Immature natural killer cell (primary cell): Measurements from ENCODE around the gene ANKHD1. TPM values are rescaled to one million over a fixed set of nuclear protein-coding genes. Genes with fewer than 3 reads are reported as not detected.
"Not testable (repeated sequence)": the region's sequence is repeated elsewhere in the genome, so short reads cannot be mapped to it uniquely, and the experiment has no call there.

Experiments used
- DNase-seq, 3 donors: peaks; one replicate each; pipeline ENCODE4 v3.0.0; 2022; ENCODE audit warnings: mixed read lengths in 1 of 3
- H3K27ac Mint-ChIP-seq, 6 donors: one replicate each; pipeline ENCODE4 v1.8.0; 2020; ENCODE audit warnings: mixed read lengths in 6 of 6, mild to moderate bottlenecking in 5 of 6, inconsistent platforms in 4 of 6, moderate library complexity in 3 of 6
- H3K27me3 Mint-ChIP-seq, 3 donors: one replicate each; pipeline ENCODE4 v1.8.0; 2020 to 2021; ENCODE audit warnings: low read depth in 3 of 3, mild to moderate bottlenecking in 3 of 3, mixed read lengths in 3 of 3, moderate library complexity in 3 of 3, inconsistent platforms in 1 of 3
- H3K36me3 Mint-ChIP-seq, 3 donors: one replicate each; pipeline ENCODE4 v1.8.0; 2020; ENCODE audit warnings: mixed read lengths in 3 of 3, inconsistent platforms in 2 of 3, mild to moderate bottlenecking in 2 of 3
- H3K4me1 Mint-ChIP-seq, 2 donors: one replicate each; pipeline ENCODE4 v1.8.0; 2020; ENCODE audit warnings: inconsistent platforms in 2 of 2, mild to moderate bottlenecking in 2 of 2, mixed read lengths in 2 of 2, moderate library complexity in 1 of 2
- H3K4me3 Mint-ChIP-seq, 5 donors: one replicate each; pipeline ENCODE4 v1.8.0; 2020; ENCODE audit warnings: mild to moderate bottlenecking in 5 of 5, mixed read lengths in 5 of 5, inconsistent platforms in 3 of 5, moderate library complexity in 3 of 5
- H3K9me3 Mint-ChIP-seq, 6 donors: one replicate each; pipeline ENCODE4 v1.8.0; 2020; ENCODE audit warnings: mild to moderate bottlenecking in 6 of 6, mixed read lengths in 6 of 6, inconsistent platforms in 4 of 6, moderate library complexity in 3 of 6
- polyA plus RNA-seq, 3 donors: library from polyadenylated mRNA; unstranded; fragments of 300-500 nt; fragmentation: Illumina TruSeq; gene quantifications; one replicate each; pipeline ENCODE4 v1.2.3, GENCODE V29; 2021

Gene ANKHD1
- polyA plus RNA-seq, 3 donors from 2014 or later: 37.0 to 86.1 (median 62.7) TPM

DNA sequence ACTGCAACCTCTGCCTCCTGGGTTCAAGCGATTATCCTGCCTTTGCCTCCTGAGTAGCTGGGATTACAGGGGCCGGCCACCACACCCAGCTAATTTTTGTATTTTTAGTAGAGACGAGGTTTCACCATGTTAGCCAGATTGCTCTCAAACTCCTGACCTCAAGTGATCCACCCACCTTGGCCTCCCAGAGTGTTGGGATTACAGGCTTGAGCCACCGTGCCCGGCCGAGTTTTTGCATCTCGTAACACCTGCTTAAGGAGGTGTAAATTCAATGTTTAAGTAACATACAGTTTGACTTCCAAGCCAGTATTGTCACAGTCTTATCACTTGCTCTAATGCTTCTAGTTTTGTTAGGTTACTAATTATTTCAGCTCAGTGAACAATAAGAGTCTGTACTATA lies 19.7 kb downstream of the ANKHD1 start:
- DNase-seq, H3K36me3 Mint-ChIP-seq, H3K27ac Mint-ChIP-seq, H3K9me3 Mint-ChIP-seq, H3K27me3 Mint-ChIP-seq: not testable (repeated sequence)
- H3K4me3 Mint-ChIP-seq: peak overlapping the region in 1 of 5 donors; percentile 18
- H3K4me1 Mint-ChIP-seq: peaks cover 67 to 78% of the 10 kb centered on the region in 2 donors

GRCh38 chr5:140423609-140424008 lies 22.0 kb downstream of the ANKHD1 start:
- Mint-ChIP-seq H3K27me3 (peaks cover 0 to 1% (median 0%) of the 10 kb centered on the region in 3 donors), H3K27ac (peak overlapping the region in 1 of 6 donors; percentile 2), H3K9me3 (no peaks in the 10 kb centered on the region), H3K4me3 (no peak overlapping the region), H3K36me3 (no peaks in the 10 kb centered on the region), H3K4me1 (peaks cover 62 to 72% of the 10 kb centered on the region in 2 donors)
- no peak for DNase-seq

- Mint-ChIP-seq H3K36me3 (no peaks in the 10 kb centered on the region), H3K4me3 (no peak overlapping the region), H3K27ac (no peak overlapping the region), H3K27me3 (no peaks in the 10 kb centered on the region), H3K9me3 (no peaks in the 10 kb centered on the region), H3K4me1 (peaks cover 59 to 66% of the 10 kb centered on the region in 2 donors)
- no peak for DNase-seq
These were observed 22.5 kb downstream of the ANKHD1 start for GRCh38 chr5:140424135-140424534.

DNA sequence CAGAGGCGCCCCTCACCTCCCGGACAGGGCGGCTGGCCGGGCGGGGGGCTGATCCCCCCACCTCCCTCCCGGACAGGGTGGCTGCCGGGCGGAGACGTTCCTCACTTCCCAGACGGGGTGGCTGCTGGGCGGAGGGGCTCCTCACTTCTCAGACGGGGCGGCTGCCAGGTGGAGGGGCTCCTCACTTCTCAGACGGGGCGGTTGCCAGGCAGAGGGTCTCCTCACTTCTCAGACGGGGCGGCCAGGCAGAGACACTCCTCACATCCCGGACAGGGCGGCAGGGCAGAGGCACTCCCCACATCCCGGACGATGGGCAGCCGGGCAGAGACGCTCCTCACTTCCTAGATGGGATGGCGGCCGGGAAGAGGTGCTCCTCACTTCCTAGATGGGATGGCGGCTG lies 26.1 kb downstream of the ANKHD1 start:
- H3K4me1 Mint-ChIP-seq: peaks cover 51 to 67% of the 10 kb centered on the region in 2 donors
- H3K4me3 Mint-ChIP-seq, H3K36me3 Mint-ChIP-seq, H3K27me3 Mint-ChIP-seq, H3K9me3 Mint-ChIP-seq, H3K27ac Mint-ChIP-seq, DNase-seq: not testable (repeated sequence)

- Mint-ChIP-seq H3K27me3 (no peaks in the 10 kb centered on the region), H3K9me3 (no peaks in the 10 kb centered on the region), H3K36me3 (no peaks in the 10 kb centered on the region), H3K4me1 (peaks cover 44 to 63% of the 10 kb centered on the region in 2 donors), H3K4me3 (no peak overlapping the region), H3K27ac (peak overlapping the region in 1 of 6 donors; percentile 39)
- DNase-seq: no peak
These were observed 28.1 kb downstream of the ANKHD1 start for GRCh38 chr5:140429724-140430123.

GRCh38 chr5:140432212-140432611 lies 30.6 kb downstream of the ANKHD1 start:
- no peak for DNase-seq
- Mint-ChIP-seq H3K4me3 (no peak overlapping the region), H3K27me3 (no peaks in the 10 kb centered on the region), H3K36me3 (peaks cover 0 to 6% (median 0%) of the 10 kb centered on the region in 3 donors), H3K4me1 (peaks cover 31 to 72% of the 10 kb centered on the region in 2 donors), H3K27ac (no peak overlapping the region), H3K9me3 (no peaks in the 10 kb centered on the region)

DNA sequence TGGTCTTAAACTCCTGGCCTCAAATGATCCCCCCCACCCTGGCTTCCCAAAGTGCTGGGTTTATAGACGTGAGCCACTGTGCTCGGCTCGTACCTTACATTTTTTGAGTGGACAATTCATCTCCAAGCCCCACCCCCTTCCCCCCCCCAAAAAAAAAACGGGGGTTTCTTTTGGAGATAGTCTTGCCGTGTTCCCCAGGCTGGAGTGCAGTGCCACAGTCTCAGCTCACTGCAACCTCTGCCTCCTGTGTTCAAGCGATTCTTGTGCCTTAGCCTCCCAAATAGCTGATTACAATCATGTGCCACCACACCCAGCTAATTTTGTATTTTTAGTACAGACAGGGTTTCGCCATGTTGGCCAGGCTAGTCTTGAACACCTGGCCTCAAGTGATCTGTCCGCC lies 31.3 kb downstream of the ANKHD1 start:
- no peaks in the 10 kb centered on the region for H3K27me3 Mint-ChIP-seq
- peaks cover 0 to 6% (median 2%) of the 10 kb centered on the region in 3 donors for H3K36me3 Mint-ChIP-seq
- no peak for DNase-seq
- no peaks in the 10 kb centered on the region for H3K9me3 Mint-ChIP-seq
- no peak overlapping the region for H3K4me3 Mint-ChIP-seq
- peak overlapping the region in 1 of 6 donors; percentile 17 for H3K27ac Mint-ChIP-seq
- peaks cover 31 to 73% of the 10 kb centered on the region in 2 donors for H3K4me1 Mint-ChIP-seq

- not testable (repeated sequence) for H3K9me3 Mint-ChIP-seq, H3K4me3 Mint-ChIP-seq, DNase-seq, H3K27me3 Mint-ChIP-seq, H3K4me1 Mint-ChIP-seq
- Mint-ChIP-seq H3K36me3 (peaks cover 14 to 45% (median 25%) of the 10 kb centered on the region in 3 donors), H3K27ac (peak overlapping the region in 3 of 6 donors; percentile 10 to 35 (median 31))
These were observed 55.7 kb downstream of the ANKHD1 start for GRCh38 chr5:140457368-140457767.

DNA sequence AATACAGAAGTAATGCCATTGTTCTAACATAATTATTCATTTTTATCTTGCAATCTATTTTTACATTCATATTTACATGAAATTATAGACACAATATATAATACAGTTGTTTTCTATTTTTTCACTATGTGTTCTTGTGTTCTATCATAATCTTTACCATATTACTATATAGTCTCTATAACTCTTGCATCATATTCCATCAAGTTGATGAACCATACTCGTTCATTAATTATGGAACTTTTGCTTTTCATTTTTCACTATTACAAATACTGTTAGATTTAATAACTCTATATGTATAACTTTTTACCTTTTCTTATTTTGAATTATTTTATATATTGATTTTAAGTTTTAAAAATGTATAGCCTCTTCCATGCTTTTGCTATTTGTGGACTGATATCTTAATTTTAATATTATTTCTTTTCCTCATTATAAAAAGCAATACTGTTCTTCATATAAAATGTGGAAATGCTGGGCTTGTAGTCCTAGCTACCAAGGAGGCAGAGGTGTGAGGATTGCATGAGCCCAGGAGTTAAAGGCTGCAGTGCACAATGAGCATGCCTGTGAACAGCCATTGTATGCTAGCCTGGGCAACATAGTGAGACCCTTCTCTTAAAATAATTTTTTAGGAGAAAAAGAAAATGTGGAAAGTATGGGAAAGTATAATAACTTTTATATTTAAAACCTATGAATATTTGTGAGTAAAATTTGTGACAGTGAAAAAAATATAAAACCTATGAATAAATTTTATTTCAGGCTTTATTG lies 65.5 kb downstream of the ANKHD1 start:
- peaks cover 0 to 6% (median 0%) of the 10 kb centered on the region in 3 donors for H3K36me3 Mint-ChIP-seq
- H3K27ac Mint-ChIP-seq: peak overlapping the region in 2 of 6 donors; percentile 8 to 20
- no peak for DNase-seq
- no peaks in the 10 kb centered on the region for H3K27me3 Mint-ChIP-seq
- no peak overlapping the region for H3K4me3 Mint-ChIP-seq
- peaks cover 2 to 8% of the 10 kb centered on the region in 2 donors for H3K4me1 Mint-ChIP-seq
- H3K9me3 Mint-ChIP-seq: no peaks in the 10 kb centered on the region

GRCh38 chr5:140468188-140468587 lies 66.6 kb downstream of the ANKHD1 start:
- no peak for DNase-seq
- peaks cover 0 to 6% (median 0%) of the 10 kb centered on the region in 3 donors for H3K36me3 Mint-ChIP-seq
- H3K4me1 Mint-ChIP-seq: peaks cover 2 to 8% of the 10 kb centered on the region in 2 donors
- H3K27me3 Mint-ChIP-seq: no peaks in the 10 kb centered on the region
- H3K4me3 Mint-ChIP-seq: no peak overlapping the region
- no peaks in the 10 kb centered on the region for H3K9me3 Mint-ChIP-seq
- peak overlapping the region in 1 of 6 donors; percentile 34 for H3K27ac Mint-ChIP-seq

DNA sequence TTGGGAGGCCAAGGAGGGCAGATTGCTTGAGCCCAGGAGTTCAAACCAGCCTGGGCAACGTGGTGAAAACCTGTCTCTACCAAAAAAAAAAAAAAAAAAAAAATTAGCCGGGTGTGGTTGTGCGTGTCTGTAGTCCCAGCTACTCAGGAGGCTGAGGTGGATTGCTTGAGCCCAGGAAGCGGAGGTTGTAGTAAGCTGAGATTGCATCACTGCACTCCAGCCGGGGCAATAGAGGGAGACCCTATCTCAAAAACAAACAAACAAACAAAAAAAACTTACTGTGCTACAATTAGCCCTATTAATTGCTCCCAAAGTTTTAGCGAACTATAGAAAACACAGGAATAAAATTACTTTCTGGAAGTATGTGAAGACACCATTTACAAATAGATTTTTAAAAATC lies 67.6 kb downstream of the ANKHD1 start:
- Mint-ChIP-seq H3K27me3 (no peaks in the 10 kb centered on the region), H3K36me3 (peaks cover 0 to 9% (median 3%) of the 10 kb centered on the region in 3 donors)

GRCh38 chr5:140480310-140481014 lies 78.8 kb downstream of the ANKHD1 start:
- H3K4me3 Mint-ChIP-seq: no peak overlapping the region
- no peaks in the 10 kb centered on the region for H3K9me3 Mint-ChIP-seq
- H3K4me1 Mint-ChIP-seq: no peaks in the 10 kb centered on the region
- peaks cover 0 to 2% (median 0%) of the 10 kb centered on the region in 3 donors for H3K27me3 Mint-ChIP-seq
- H3K36me3 Mint-ChIP-seq: peaks cover 6 to 14% (median 7%) of the 10 kb centered on the region in 3 donors
- DNase-seq: no peak
- H3K27ac Mint-ChIP-seq: peak overlapping the region in 4 of 6 donors; percentile 15 to 61 (median 39)

More for the DNA sequence above, 67.6 kb downstream of the ANKHD1 start:
- no peak overlapping the region for H3K4me3 Mint-ChIP-seq
- H3K4me1 Mint-ChIP-seq: peaks cover 2 to 8% of the 10 kb centered on the region in 2 donors
- H3K27ac Mint-ChIP-seq: peak overlapping the region in 1 of 6 donors; percentile 41
- no peak for DNase-seq
- H3K9me3 Mint-ChIP-seq: no peaks in the 10 kb centered on the region

- Mint-ChIP-seq H3K4me1 (no peaks in the 10 kb centered on the region), H3K36me3 (peaks cover 9 to 14% (median 9%) of the 10 kb centered on the region in 3 donors), H3K27me3 (peaks cover 0 to 2% (median 0%) of the 10 kb centered on the region in 3 donors), H3K27ac (no peak overlapping the region), H3K4me3 (no peak overlapping the region), H3K9me3 (no peaks in the 10 kb centered on the region)
- DNase-seq: no peak
These were observed 80.1 kb downstream of the ANKHD1 start for GRCh38 chr5:140481758-140482157.

DNA sequence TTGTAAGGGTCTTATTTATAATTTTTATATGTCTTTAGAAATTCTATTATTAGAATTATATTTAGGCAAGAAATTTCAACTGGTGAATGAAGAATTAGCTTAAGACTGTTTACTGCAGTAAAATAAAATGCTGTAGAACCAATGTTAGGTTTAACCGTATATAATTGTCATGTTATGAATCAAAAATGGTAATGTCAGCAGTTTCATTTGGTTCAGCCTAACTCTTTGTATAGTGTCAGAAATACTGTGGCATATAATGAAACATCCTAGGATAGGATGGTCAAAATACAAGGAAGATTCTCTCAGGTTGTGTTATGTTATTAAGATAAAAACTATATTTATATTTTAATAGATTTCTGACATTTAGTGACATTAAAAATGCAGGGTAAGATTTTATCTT lies 81.4 kb downstream of the ANKHD1 start:
- Mint-ChIP-seq H3K27ac (peak overlapping the region in 1 of 6 donors; percentile 40), H3K4me1 (no peaks in the 10 kb centered on the region), H3K36me3 (peaks cover 11 to 17% (median 11%) of the 10 kb centered on the region in 3 donors), H3K4me3 (no peak overlapping the region), H3K9me3 (no peaks in the 10 kb centered on the region), H3K27me3 (peaks cover 0 to 2% (median 0%) of the 10 kb centered on the region in 3 donors)
- DNase-seq: no peak
